Measurements from ENCODE around the gene CSGALNACT2. TPM values are rescaled to one million over a fixed set of nuclear protein-coding genes. Genes with fewer than 3 reads are reported as not detected.

CSGALNACT2 gene
- total and polyA plus RNA-seq, 2 donors (not counting 1 experiment from before 2014, with no cell fraction given) = 10.9 to 24.0 TPM

DNA sequence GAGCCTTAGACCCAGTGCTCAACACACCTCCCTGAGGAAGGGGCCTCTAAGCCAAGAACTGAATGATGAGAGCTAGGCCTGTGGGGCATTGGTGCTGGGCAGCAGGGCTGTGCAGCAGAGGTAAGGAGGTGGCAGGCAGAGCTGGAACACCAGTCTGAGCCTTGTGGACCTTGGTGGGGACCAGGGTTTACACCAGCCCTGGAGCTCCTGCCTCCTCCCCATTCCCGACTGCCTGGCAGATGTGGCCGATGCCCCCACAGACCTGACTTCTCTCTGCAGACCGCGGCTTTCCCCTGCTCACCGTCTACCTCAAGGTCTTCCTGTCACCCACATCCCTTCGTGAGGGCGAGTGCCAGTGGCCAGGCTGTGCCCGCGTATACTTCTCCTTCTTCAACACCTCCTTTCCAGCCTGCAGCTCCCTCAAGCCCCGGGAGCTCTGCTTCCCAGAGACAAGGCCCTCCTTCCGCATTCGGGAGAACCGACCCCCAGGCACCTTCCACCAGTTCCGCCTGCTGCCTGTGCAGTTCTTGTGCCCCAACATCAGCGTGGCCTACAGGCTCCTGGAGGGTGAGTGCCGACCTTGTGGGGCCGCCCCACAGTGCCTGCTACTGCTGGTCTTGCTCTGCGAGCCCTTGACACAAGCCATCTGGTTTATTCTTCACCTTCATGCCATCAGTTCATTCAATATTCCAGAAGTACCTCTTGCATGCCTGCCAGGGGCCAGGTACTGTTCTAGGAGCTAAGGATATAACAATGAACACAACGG, 36.0 kb upstream of the CSGALNACT2 start:
- H3K9me3 ChIP-seq (ENCODE audit: control extremely low read depth in 1 of 3, control insufficient read depth in 2 of 3, insufficient read depth in 1 of 3, low read length in 2 of 3) = peaks cover 0 to 4% (median 0%) of the 10 kb centered on the region in 3 donors
- POLR2A ChIA-PET = no interaction called here
- TF ChIP-seq EZH2 (IDR thresholded peaks at IDR 0.05; ENCODE audit: borderline replicate concordance, insufficient read depth, low read depth, low read length, poor library complexity, severe bottlenecking) (no peak), CTCF (IDR thresholded peaks at IDR 0.05) (no peak)
- DNase-seq (no peak), ATAC-seq (ENCODE audit: low read depth) (no peak)
- H3K27ac ChIP-seq (ENCODE audit: low read length in 2 of 2) = no peak overlapping the region
- no peak overlapping the region for H3K4me3 Mint-ChIP-seq
- no peak overlapping the region for H3K4me3 ChIP-seq (ENCODE audit: control extremely low read depth in 1 of 5, extremely low read depth in 1 of 5, insufficient read depth in 1 of 5, low read depth in 2 of 5, low read length in 4 of 5)
- CTCF ChIA-PET = interaction anchor here (0.6 kb wide), 1 partner anchor 67 kb away, joined by 3 read pairs; no protein-coding TSS in a partner anchor
- no peaks in the 10 kb centered on the region for H3K79me2 ChIP-seq (ENCODE audit: control insufficient read depth, insufficient read depth, low read length)
- H3K27me3 ChIP-seq (replicated peaks in 1 of 4; ENCODE audit: control extremely low read depth in 1 of 4, control insufficient read depth in 3 of 4, insufficient read depth in 4 of 4, low read length in 3 of 4) = peaks cover 0 to 32% (median 2%) of the 10 kb centered on the region in 4 experiments
- WGBS (ENCODE audit: insufficient coverage) = 89% methylated on average over 16 of the region's 19 CpGs
- intact Hi-C loops (cut with micrococcal nuclease) = no loop called here
- peaks cover 31% of the 10 kb centered on the region for H3K27me3 Mint-ChIP-seq
- H2AFZ ChIP-seq (ENCODE audit: insufficient read depth, low read depth, low read length, poor library complexity, severe bottlenecking) = no peak overlapping the region
- no peak overlapping the region for H3K9ac ChIP-seq (ENCODE audit: low read length)
- no peaks in the 10 kb centered on the region for H3K36me3 ChIP-seq (replicated peaks in 1 of 2; ENCODE audit: control extremely low read depth in 1 of 2, control insufficient read depth in 1 of 2, extremely low read depth in 1 of 2, insufficient read depth in 2 of 2, low read length in 1 of 2)
- H3K4me1 Mint-ChIP-seq = peaks cover 17% of the 10 kb centered on the region
- H3K9me3 Mint-ChIP-seq (ENCODE audit: insufficient read depth) = no peaks in the 10 kb centered on the region
- H3K4me1 ChIP-seq (ENCODE audit: control insufficient read depth in 2 of 2, insufficient read depth in 2 of 2, low read length in 2 of 2) = peaks cover 15 to 24% of the 10 kb centered on the region in 2 donors
- no peaks in the 10 kb centered on the region for H4K20me1 ChIP-seq (ENCODE audit: control insufficient read depth, insufficient read depth, low read length, poor library complexity, severe bottlenecking)
- H3K4me2 ChIP-seq (replicated peaks; ENCODE audit: low read depth, low read length, poor library complexity, severe bottlenecking) = no peak overlapping the region
- H3K27ac Mint-ChIP-seq = no peak overlapping the region

Measured in B cell (primary cell).